ENCODE measurements around the gene LPAR1.

LPAR1 gene

GRCh38 chr9:110856772-110857171 lies 181.5 kb downstream of the LPAR1 start:
- no peak for TF ChIP-seq SPI1 (IDR thresholded peaks at IDR 0.05; ENCODE audit: low read depth, low read length)
- TF ChIP-seq POLR2A (IDR thresholded peaks at IDR 0.05; ENCODE audit: low read depth, low read length), result no peak
- no peak for TF ChIP-seq PAX5 (IDR thresholded peaks at IDR 0.05; ENCODE audit: insufficient read depth, low read length, severe bottlenecking)
- no peak for TF ChIP-seq POLR2AphosphoS5 (IDR thresholded peaks at IDR 0.05; ENCODE audit: low read depth, low read length)
- no peak for TF ChIP-seq POU2F2 (IDR thresholded peaks at IDR 0.05; ENCODE audit: low read depth, low read length)
- no peak for TF ChIP-seq TAF1 (IDR thresholded peaks at IDR 0.05; ENCODE audit: low read depth, low read length)
- FAIRE-seq (no peak), DNase-seq (ENCODE audit: insufficient read length, low spot score) (no peak)

DNA sequence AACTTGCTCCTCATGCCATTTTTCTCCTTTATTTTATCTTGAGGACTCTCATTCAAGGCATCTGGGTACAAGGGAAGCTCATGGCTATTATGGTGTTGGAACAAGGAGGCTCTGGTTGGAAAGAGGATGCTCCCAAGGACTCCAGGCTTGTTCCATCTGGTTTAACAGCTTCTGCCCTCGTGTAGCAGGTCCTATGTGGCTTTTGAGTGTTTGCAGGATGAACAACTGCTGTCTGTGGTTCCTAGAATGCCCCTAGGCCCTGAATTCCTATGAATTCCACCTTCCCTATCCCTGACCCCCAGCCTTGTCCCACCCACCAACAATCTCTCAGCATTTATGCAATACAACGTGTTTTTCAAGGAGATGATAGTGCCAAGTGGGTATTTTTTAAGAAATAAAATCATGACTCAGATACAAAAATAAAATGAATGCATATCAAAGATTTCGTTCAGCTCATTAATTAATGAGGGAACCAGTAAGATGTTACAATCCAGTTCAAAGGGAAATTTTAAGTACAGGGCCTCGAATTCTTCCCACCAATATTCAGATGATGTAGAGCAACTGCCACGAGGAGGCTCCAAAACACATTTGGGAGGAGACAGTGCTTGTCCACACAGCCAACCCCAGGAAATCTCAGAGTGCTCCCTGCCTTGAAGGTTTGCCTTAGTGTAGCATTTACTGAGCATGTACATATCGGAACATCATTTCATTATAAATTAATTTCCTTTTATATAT lies 187.7 kb downstream of the LPAR1 start:
- FAIRE-seq (no peak), DNase-seq (ENCODE audit: insufficient read length, low spot score) (no peak)
- no peak for TF ChIP-seq TAF1 (IDR thresholded peaks at IDR 0.05; ENCODE audit: low read depth, low read length)

DNA sequence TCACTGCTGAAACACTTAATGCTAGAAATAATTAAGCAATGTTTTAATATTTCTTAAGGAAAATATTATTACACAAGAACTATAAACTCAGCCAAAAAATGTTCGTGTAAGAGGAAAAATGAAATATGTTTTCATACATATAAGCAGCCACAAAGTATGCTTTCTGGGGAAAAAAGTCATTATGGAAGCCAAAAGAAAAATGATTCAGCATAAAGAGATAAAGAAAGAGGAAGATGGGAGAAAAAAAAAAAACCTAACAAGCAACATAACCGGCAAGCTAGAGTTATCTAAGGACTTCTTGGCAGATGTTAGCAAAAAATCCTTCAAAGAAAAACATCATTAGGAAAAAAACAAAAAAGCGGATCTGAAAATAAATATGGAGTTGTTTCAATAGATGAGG lies 190.6 kb downstream of the LPAR1 start:
- no peak for TF ChIP-seq PAX5 (IDR thresholded peaks at IDR 0.05; ENCODE audit: insufficient read depth, low read length, severe bottlenecking)
- TF ChIP-seq POLR2A (IDR thresholded peaks at IDR 0.05; ENCODE audit: low read depth, low read length), result no peak
- TF ChIP-seq POU2F2 (IDR thresholded peaks at IDR 0.05; ENCODE audit: low read depth, low read length), result no peak
- TF ChIP-seq POLR2AphosphoS5 (IDR thresholded peaks at IDR 0.05; ENCODE audit: low read depth, low read length), result no peak
- no peak for TF ChIP-seq SPI1 (IDR thresholded peaks at IDR 0.05; ENCODE audit: low read depth, low read length)
- TF ChIP-seq TAF1 (IDR thresholded peaks at IDR 0.05; ENCODE audit: low read depth, low read length), result no peak
- no peak for FAIRE-seq
- DNase-seq (ENCODE audit: insufficient read length, low spot score), result no peak

GRCh38 chr9:110846215-110846614 lies 192.1 kb downstream of the LPAR1 start:
- TF ChIP-seq POLR2A (IDR thresholded peaks at IDR 0.05; ENCODE audit: low read depth, low read length), result no peak
- TF ChIP-seq TAF1 (IDR thresholded peaks at IDR 0.05; ENCODE audit: low read depth, low read length), result no peak
- no peak for TF ChIP-seq PAX5 (IDR thresholded peaks at IDR 0.05; ENCODE audit: insufficient read depth, low read length, severe bottlenecking)
- no peak for TF ChIP-seq POU2F2 (IDR thresholded peaks at IDR 0.05; ENCODE audit: low read depth, low read length)
- TF ChIP-seq POLR2AphosphoS5 (IDR thresholded peaks at IDR 0.05; ENCODE audit: low read depth, low read length), result no peak
- TF ChIP-seq SPI1 (IDR thresholded peaks at IDR 0.05; ENCODE audit: low read depth, low read length), result no peak
- DNase-seq (ENCODE audit: insufficient read length, low spot score) (no peak), FAIRE-seq (no peak)

DNA sequence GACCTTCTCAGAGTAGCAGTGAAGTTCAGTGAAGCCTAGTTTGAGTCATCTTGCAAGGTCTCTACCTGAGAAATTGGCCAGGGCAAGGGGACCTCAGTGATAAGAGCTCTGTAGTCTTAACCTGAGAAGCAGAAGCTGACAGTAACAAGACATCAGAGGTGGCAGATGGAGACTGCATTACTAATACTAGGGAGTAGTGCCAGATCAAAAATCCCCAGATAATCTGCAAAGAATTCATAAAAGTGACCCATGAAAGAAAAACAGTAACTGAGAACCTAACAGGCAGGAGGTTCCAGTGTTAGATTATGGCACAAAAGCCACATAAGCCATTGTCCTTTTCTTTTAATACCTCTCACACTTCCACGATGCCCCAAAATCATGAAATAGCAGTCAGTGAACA lies 194.1 kb downstream of the LPAR1 start:
- FAIRE-seq (no peak), DNase-seq (ENCODE audit: insufficient read length, low spot score) (no peak)
- TF ChIP-seq SPI1 (IDR thresholded peaks at IDR 0.05; ENCODE audit: low read depth, low read length), result no peak
- no peak for TF ChIP-seq POU2F2 (IDR thresholded peaks at IDR 0.05; ENCODE audit: low read depth, low read length)
- TF ChIP-seq POLR2A (IDR thresholded peaks at IDR 0.05; ENCODE audit: low read depth, low read length), result no peak
- no peak for TF ChIP-seq POLR2AphosphoS5 (IDR thresholded peaks at IDR 0.05; ENCODE audit: low read depth, low read length)
- TF ChIP-seq PAX5 (IDR thresholded peaks at IDR 0.05; ENCODE audit: insufficient read depth, low read length, severe bottlenecking), result no peak
- no peak for TF ChIP-seq TAF1 (IDR thresholded peaks at IDR 0.05; ENCODE audit: low read depth, low read length)

GRCh38 chr9:110842986-110843385 lies 195.3 kb downstream of the LPAR1 start:
- FAIRE-seq (no peak), DNase-seq (ENCODE audit: insufficient read length, low spot score) (no peak)
- no peak for TF ChIP-seq POU2F2 (IDR thresholded peaks at IDR 0.05; ENCODE audit: low read depth, low read length)
- no peak for TF ChIP-seq PAX5 (IDR thresholded peaks at IDR 0.05; ENCODE audit: insufficient read depth, low read length, severe bottlenecking)
- TF ChIP-seq POLR2AphosphoS5 (IDR thresholded peaks at IDR 0.05; ENCODE audit: low read depth, low read length), result no peak
- TF ChIP-seq TAF1 (IDR thresholded peaks at IDR 0.05; ENCODE audit: low read depth, low read length), result no peak

- TF ChIP-seq POU2F2 (IDR thresholded peaks at IDR 0.05; ENCODE audit: low read depth, low read length) (no peak), TAF1 (IDR thresholded peaks at IDR 0.05; ENCODE audit: low read depth, low read length) (no peak), POLR2AphosphoS5 (IDR thresholded peaks at IDR 0.05; ENCODE audit: low read depth, low read length) (no peak), SPI1 (IDR thresholded peaks at IDR 0.05; ENCODE audit: low read depth, low read length) (no peak), PAX5 (IDR thresholded peaks at IDR 0.05; ENCODE audit: insufficient read depth, low read length, severe bottlenecking) (no peak), POLR2A (IDR thresholded peaks at IDR 0.05; ENCODE audit: low read depth, low read length) (no peak)
- DNase-seq (ENCODE audit: insufficient read length, low spot score), result no peak
- no peak for FAIRE-seq
These were observed 196.1 kb downstream of the LPAR1 start for GRCh38 chr9:110842169-110842568.

DNA sequence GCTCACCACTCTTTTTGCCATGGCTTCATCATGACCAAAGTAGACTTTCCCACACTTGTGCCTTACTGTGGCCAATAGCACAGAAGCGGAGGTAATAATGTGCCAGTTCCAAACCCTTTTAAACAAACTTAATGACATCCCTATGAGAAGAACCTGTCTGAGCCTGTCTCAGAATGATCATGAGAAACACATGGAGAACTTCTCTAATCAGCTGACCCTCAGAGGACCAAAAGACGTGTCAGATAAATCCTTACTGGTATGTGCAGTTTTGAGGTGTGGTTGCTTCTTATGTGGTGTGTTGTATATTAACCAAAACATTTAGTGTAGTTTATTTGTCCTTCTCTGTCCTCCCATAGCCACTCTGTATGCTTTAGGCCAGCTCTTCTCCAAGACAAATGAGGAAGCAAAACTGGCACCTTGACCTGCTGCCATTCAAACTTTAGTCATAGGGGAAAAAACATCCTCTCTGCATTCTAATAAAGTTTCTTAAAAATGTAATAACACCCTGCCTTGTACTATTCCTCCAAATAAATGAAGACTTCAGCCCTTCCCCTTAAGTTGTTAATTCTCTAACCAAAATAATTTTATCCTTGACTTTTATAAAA lies 200.8 kb downstream of the LPAR1 start:
- no peak for DNase-seq (ENCODE audit: insufficient read length, low spot score)
- FAIRE-seq, result no peak
- TF ChIP-seq SPI1 (IDR thresholded peaks at IDR 0.05; ENCODE audit: low read depth, low read length) (0 out of 2 replicates have a peak, but pooled peaks have one; percentile 10), TAF1 (IDR thresholded peaks at IDR 0.05; ENCODE audit: low read depth, low read length) (no peak)

DNA sequence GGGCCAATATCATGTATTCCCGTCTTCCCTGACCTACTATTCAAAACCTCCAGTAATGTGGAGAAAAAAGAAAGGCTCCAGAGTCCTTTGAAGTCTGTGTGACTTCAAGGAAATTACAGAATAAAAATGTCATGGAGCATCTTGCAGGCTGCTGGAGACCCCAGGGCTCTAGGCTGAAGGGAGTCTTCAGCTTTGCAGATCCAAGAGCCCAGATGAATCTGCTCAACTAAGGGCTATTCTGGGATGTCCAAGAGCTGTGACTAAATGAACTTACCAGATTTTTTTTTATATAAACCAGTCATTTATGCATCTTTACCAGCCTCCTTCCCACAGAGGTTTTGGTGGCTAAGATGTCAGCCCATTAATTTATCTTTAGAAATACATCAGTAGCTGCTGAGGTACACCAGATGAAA lies 202.4 kb downstream of the LPAR1 start:
- TF ChIP-seq TAF1 (IDR thresholded peaks at IDR 0.05; ENCODE audit: low read depth, low read length), result no peak
- FAIRE-seq, result no peak
- no peak for DNase-seq (ENCODE audit: insufficient read length, low spot score)

DNA sequence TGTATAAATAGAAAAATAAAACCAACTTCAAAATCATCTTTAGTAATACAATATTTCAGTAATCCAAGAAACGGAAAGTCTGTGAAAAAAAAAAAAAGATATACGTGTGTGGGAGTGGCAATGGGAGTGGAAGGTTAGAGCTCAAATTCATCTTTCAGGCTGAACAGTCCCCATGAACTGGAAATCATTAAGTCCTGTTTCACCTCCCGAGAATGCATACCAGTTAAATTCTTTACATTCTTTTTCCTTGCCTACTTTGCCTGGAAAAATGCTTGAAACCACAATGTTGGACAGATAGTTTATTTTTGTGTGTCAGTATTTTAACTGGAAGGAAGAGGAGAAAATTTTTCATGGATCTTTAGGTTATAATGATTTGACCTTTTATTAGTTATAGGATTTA lies 202.9 kb downstream of the LPAR1 start:
- TF ChIP-seq PAX5 (IDR thresholded peaks at IDR 0.05; ENCODE audit: insufficient read depth, low read length, severe bottlenecking), result no peak
- TF ChIP-seq SPI1 (IDR thresholded peaks at IDR 0.05; ENCODE audit: low read depth, low read length), result no peak
- TF ChIP-seq POU2F2 (IDR thresholded peaks at IDR 0.05; ENCODE audit: low read depth, low read length), result no peak
- no peak for TF ChIP-seq POLR2AphosphoS5 (IDR thresholded peaks at IDR 0.05; ENCODE audit: low read depth, low read length)
- TF ChIP-seq POLR2A (IDR thresholded peaks at IDR 0.05; ENCODE audit: low read depth, low read length), result no peak
- no peak for TF ChIP-seq TAF1 (IDR thresholded peaks at IDR 0.05; ENCODE audit: low read depth, low read length)
- DNase-seq (ENCODE audit: insufficient read length, low spot score) (no peak), FAIRE-seq (no peak)

All from GM12891 (cell line).